B cell (primary cell): ENCODE results near the gene FCSK.

Source experiments
- CTCF ChIP-seq: fragments of 200-600 bp; IDR thresholded peaks from one replicate; pipeline ENCODE4 v1.8.0; 2022; ENCODE audit warnings: antibody characterized with exemption, mild to moderate bottlenecking
- EZH2 ChIP-seq: IDR thresholded peaks from 2 replicates; pipeline ENCODE4 v1.6.1; 2012; ENCODE audit warnings: borderline replicate concordance, low read depth, mild to moderate bottlenecking, moderate library complexity, low read length; ENCODE audit not compliant: insufficient read depth, poor library complexity, severe bottlenecking

DNA sequence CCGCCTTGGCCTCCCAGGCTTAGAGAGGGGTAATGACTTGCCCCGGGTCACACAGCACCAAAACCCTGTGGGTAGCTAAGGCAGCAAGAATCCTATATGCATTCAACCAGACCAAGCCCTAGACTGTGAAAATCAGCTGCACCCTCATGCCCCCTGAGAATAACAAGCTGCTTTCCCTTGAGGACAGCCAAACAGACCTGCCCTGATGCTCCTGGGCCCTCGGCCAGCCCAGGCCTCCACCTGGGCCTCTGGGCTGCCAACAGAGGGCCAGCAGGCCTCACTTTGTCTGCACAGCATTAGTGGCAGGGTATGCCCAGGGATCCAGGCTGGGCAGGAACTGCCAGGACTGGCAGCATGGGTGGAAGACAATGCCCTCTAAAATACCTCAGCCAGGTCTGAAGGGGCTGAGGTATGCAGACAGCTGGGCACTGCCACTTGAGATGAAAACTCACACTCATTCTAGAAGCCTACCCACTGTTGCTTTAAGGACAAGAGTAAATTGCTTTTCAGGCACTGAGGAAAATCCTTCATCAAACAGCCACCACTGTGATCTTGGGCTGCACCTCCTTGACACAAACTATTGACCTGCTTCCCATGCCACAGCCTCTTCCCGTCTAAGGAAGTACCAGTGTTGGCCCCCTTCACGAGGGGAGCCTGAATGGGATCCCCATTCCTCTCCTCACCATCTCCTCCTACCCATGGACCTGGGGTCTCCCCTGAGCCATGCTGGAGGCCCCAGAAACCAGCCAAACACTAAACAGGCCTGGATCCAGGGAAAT is 24.3 kb upstream of the FCSK start:
- TF ChIP-seq CTCF, result no peak
- no peak for TF ChIP-seq EZH2
